GM23248 (cell line): ENCODE data around the gene PGK1.

Experiments used
- EZH2 ChIP-seq: fragments of 200-600 bp; sonication (generic); IDR thresholded peaks from 2 replicates; pipeline ENCODE4 v1.6.1; 2018; ENCODE audit warnings: antibody characterized with exemption, mild to moderate bottlenecking; ENCODE audit not compliant: insufficient read depth, poor library complexity, severe bottlenecking
- EZH2phosphoT487 ChIP-seq: fragments of 200-600 bp; sonication (generic); IDR thresholded peaks from 2 replicates; pipeline ENCODE4 v1.6.1; 2018; ENCODE audit warnings: antibody characterized with exemption, moderate library complexity, mild to moderate bottlenecking, low read depth; ENCODE audit not compliant: insufficient read depth

- no peak for TF ChIP-seq EZH2phosphoT487
- no peak for TF ChIP-seq EZH2
Measured at GRCh38 chrX:78075787-78076389, 28.2 kb upstream of the PGK1 start.
